B cell (primary cell): ENCODE results near the gene SF1. TPM values are rescaled to one million over a fixed set of nuclear protein-coding genes. Genes with fewer than 3 reads are reported as not detected.

Source experiments
- ATAC-seq: fragments of 200-7000 bp; cut with Tn5 transposase; one replicate; pipeline ENCODE4 v1.10.0; 2021; ENCODE audit warnings: low read depth, mild to moderate bottlenecking, moderate number of reproducible peaks, moderate library complexity
- CTCF ChIA-PET: fragments of 350-600 bp; sonication (Branson Sonifier 250); formaldehyde crosslinking; loops from one replicate; lab custom pipeline; 2021; ENCODE audit warnings: antibody characterized with exemption, inconsistent platforms; lab: Charles Lee
- POLR2A ChIA-PET: fragments of 350-600 bp; sonication (Branson Sonifier 250); formaldehyde crosslinking; loops from one replicate; lab custom pipeline; 2021; ENCODE audit warnings: antibody characterized with exemption; lab: Charles Lee
- DNase-seq: peaks from one replicate; pipeline ENCODE4 v3.0.0; 2013
- H2AFZ ChIP-seq: 2 replicates; pipeline ENCODE4 v1.6.1; 2012; ENCODE audit warnings: mild to moderate bottlenecking, low read depth, low read length; ENCODE audit not compliant: insufficient read depth, poor library complexity, severe bottlenecking
- H3K27ac ChIP-seq, 2 donors: 1 replicate in 1 of 2; 2 replicates in 1 of 2; pipeline ENCODE4 v1.5.1; 2012 to 2013; ENCODE audit warnings: low read length in 2 of 2, mild to moderate bottlenecking in 2 of 2, moderate library complexity in 1 of 2
- H3K27me3 ChIP-seq, 4 experiments: fragments of 200-600 bp in 1 of 4; sonication (generic) in 1 of 4; replicated peaks in 1 of 4; 1 replicate in 2 of 4; 2 replicates in 2 of 4; pipeline versions ENCODE4 v1.6.1 to v1.7.0; 2013 to 2016; ENCODE audit warnings: low read length in 3 of 4, mild to moderate bottlenecking in 2 of 4, mixed read lengths in 1 of 4, moderate library complexity in 1 of 4; ENCODE audit not compliant: insufficient read depth in 4 of 4, control insufficient read depth in 3 of 4; ENCODE audit errors: control extremely low read depth in 1 of 4
- H3K36me3 ChIP-seq, 2 experiments: replicated peaks in 1 of 2; 1 replicate in 1 of 2; 2 replicates in 1 of 2; pipeline versions ENCODE4 v1.6.1 to v1.7.1; 2013; ENCODE audit warnings: low read length in 1 of 2; ENCODE audit not compliant: insufficient read depth in 2 of 2, control insufficient read depth in 1 of 2; ENCODE audit errors: control extremely low read depth in 1 of 2, extremely low read depth in 1 of 2
- H3K4me1 ChIP-seq, 2 donors: fragments of 200-600 bp in 1 of 2; sonication (generic) in 1 of 2; 1 replicate in 1 of 2; 2 replicates in 1 of 2; pipeline versions ENCODE4 v1.5.1 to v1.6.1; 2013 to 2017; ENCODE audit warnings: low read length in 2 of 2; ENCODE audit not compliant: control insufficient read depth in 2 of 2, insufficient read depth in 2 of 2
- H3K4me2 ChIP-seq: replicated peaks from 2 replicates; pipeline ENCODE3; 2012; ENCODE audit warnings: mild to moderate bottlenecking, low read depth, low read length; ENCODE audit not compliant: poor library complexity, severe bottlenecking
- H3K4me3 ChIP-seq, 5 experiments: fragments of 200-600 bp in 1 of 5; sonication (generic) in 1 of 5; 1 replicate in 3 of 5; 2 replicates in 2 of 5; pipeline versions ENCODE4 v1.5.1 to v1.7.0; 2011 to 2016; ENCODE audit warnings: low read length in 4 of 5, mild to moderate bottlenecking in 4 of 5, low read depth in 2 of 5, control low read depth in 1 of 5, moderate library complexity in 1 of 5; ENCODE audit not compliant: insufficient read depth in 1 of 5; ENCODE audit errors: control extremely low read depth in 1 of 5, extremely low read depth in 1 of 5
- H3K79me2 ChIP-seq: fragments of 200-600 bp; sonication (generic); one replicate; pipeline ENCODE4 v1.6.0; 2016; ENCODE audit warnings: low read length; ENCODE audit not compliant: control insufficient read depth, insufficient read depth
- H3K9ac ChIP-seq: fragments of 200-600 bp; sonication (generic); 2 replicates; pipeline ENCODE4 v1.6.1; 2017; ENCODE audit warnings: mild to moderate bottlenecking, low read length, moderate library complexity
- H3K9me3 ChIP-seq, 3 donors: one replicate each; pipeline versions ENCODE4 v1.6.1 to v1.7.1; 2013; ENCODE audit warnings: low read length in 2 of 3; ENCODE audit not compliant: control insufficient read depth in 2 of 3, insufficient read depth in 1 of 3; ENCODE audit errors: control extremely low read depth in 1 of 3
- H4K20me1 ChIP-seq: 2 replicates; pipeline ENCODE4 v1.6.0; 2012; ENCODE audit warnings: mild to moderate bottlenecking, low read length; ENCODE audit not compliant: insufficient read depth, control insufficient read depth, poor library complexity, severe bottlenecking
- H3K27ac Mint-ChIP-seq: one replicate; pipeline ENCODE4 v1.8.0; 2021; ENCODE audit warnings: mixed read lengths
- H3K27me3 Mint-ChIP-seq: one replicate; pipeline ENCODE4 v1.8.0; 2021; ENCODE audit warnings: mixed read lengths
- H3K4me1 Mint-ChIP-seq: one replicate; pipeline ENCODE4 v1.8.0; 2021; ENCODE audit warnings: mixed read lengths
- H3K4me3 Mint-ChIP-seq: one replicate; pipeline ENCODE4 v1.8.0; 2021; ENCODE audit warnings: mixed read lengths
- H3K9me3 Mint-ChIP-seq: one replicate; pipeline ENCODE4 v1.8.0; 2022; ENCODE audit warnings: mixed read lengths; ENCODE audit not compliant: insufficient read depth
- CTCF ChIP-seq: fragments of 200-600 bp; IDR thresholded peaks from one replicate; pipeline ENCODE4 v1.8.0; 2022; ENCODE audit warnings: antibody characterized with exemption, mild to moderate bottlenecking
- EZH2 ChIP-seq: IDR thresholded peaks from 2 replicates; pipeline ENCODE4 v1.6.1; 2012; ENCODE audit warnings: borderline replicate concordance, low read depth, mild to moderate bottlenecking, moderate library complexity, low read length; ENCODE audit not compliant: insufficient read depth, poor library complexity, severe bottlenecking
- WGBS: methylation state at CpG from one replicate; pipeline ENCODE4 v1.1.5; 2013; ENCODE audit warnings: missing lambda C conversion rate; ENCODE audit not compliant: insufficient coverage; 5-methylcytosine and 5-hydroxymethylcytosine counted together
- intact Hi-C: fragments of 100-400 bp; cut with micrococcal nuclease; formaldehyde crosslinking; loops from one replicate; pipeline ENCODE4 v1.10.0; 2022
- polyA plus RNA-seq: library from polyadenylated mRNA; depleted of rRNA; stranded (reverse); fragments of >200 nt; gene quantifications from 2 replicates; pipeline ENCODE4 v1.2.3, GENCODE V29; 2012
- total RNA-seq, 2 donors: library from RNA; stranded (reverse); fragments of 120-200 nt in 1 of 2; gene quantifications; 1 replicate in 1 of 2; 2 replicates in 1 of 2; pipeline versions ENCODE4 v1.2.3 to v1.2.4, GENCODE V29; 2013 to 2022

Gene SF1
- total and polyA plus RNA-seq, 2 donors (not counting 1 experiment from before 2014, with no cell fraction given) = 369 to 931 TPM

GRCh38 chr11:64814712-64815187, 36.4 kb upstream of the SF1 start:
- Histone ChIP-seq H3K4me2 (peak overlapping the region; percentile 14), H2AFZ (peak overlapping the region; percentile 14), H3K4me1 (peaks cover 7 to 22% of the 10 kb centered on the region in 2 donors), H3K27ac (no peak overlapping the region), H3K9me3 (no peaks in the 10 kb centered on the region), H3K79me2 (no peaks in the 10 kb centered on the region), H3K9ac (no peak overlapping the region), H3K27me3 (no peaks in the 10 kb centered on the region), H3K36me3 (no peaks in the 10 kb centered on the region), H3K4me3 (no peak overlapping the region), H4K20me1 (no peaks in the 10 kb centered on the region)
- ChIA-PET CTCF (interaction anchor here (0.7 to 1.2 kb wide), 2 partner anchors 36 to 70 kb away, joined by 3 read pairs; partner anchors contain the start of gene RASGRP2), POLR2A (interaction anchor here (0.8 to 1.4 kb wide), 3 partner anchors 12 to 35 kb away, joined by 3 to 10 read pairs (median 8); partner anchors contain the start of genes CDC42BPG and MAP4K2)
- TF ChIP-seq CTCF (no peak), EZH2 (no peak)
- DNase-seq (peak; percentile 73), ATAC-seq (peak; percentile 39)
- Mint-ChIP-seq H3K4me3 (peak overlapping the region; percentile 34), H3K27me3 (no peaks in the 10 kb centered on the region), H3K4me1 (peaks cover 28% of the 10 kb centered on the region), H3K27ac (peak overlapping the region; percentile 89), H3K9me3 (no peaks in the 10 kb centered on the region)
- WGBS = 6% methylated on average over 6 of the region's 7 CpGs
- intact Hi-C loops = no loop called here

- no peaks in the 10 kb centered on the region for H3K27me3 ChIP-seq
- no peak overlapping the region for H2AFZ ChIP-seq
- H3K79me2 ChIP-seq = peaks cover 7% of the 10 kb centered on the region
- Mint-ChIP-seq H3K27ac (peak overlapping the region; percentile 48), H3K27me3 (no peaks in the 10 kb centered on the region), H3K9me3 (no peaks in the 10 kb centered on the region), H3K4me1 (peaks cover 34% of the 10 kb centered on the region), H3K4me3 (peak overlapping the region; percentile 15)
- no peaks in the 10 kb centered on the region for H3K36me3 ChIP-seq
- DNase-seq (no peak), ATAC-seq (no peak)
- TF ChIP-seq EZH2 (no peak), CTCF (no peak)
- intact Hi-C loops = no loop called here
- ChIA-PET CTCF (interaction anchor here (0.7 kb wide), 1 partner anchor 473 kb away, joined by 3 read pairs; no protein-coding TSS in a partner anchor), POLR2A (interaction anchor here (0.6 to 0.7 kb wide), 3 partner anchors 33 to 941 kb away, joined by 3 to 7 read pairs (median 3); no protein-coding TSS in a partner anchor)
- no peak overlapping the region for H3K9ac ChIP-seq
- H3K4me1 ChIP-seq = peaks cover 15 to 31% of the 10 kb centered on the region in 2 donors
- H3K4me3 ChIP-seq = no peak overlapping the region
- H3K9me3 ChIP-seq = no peaks in the 10 kb centered on the region
- H3K4me2 ChIP-seq = no peak overlapping the region
- H3K27ac ChIP-seq = no peak overlapping the region
- WGBS = 90% methylated on average over 5 of the region's 5 CpGs
- H4K20me1 ChIP-seq = no peaks in the 10 kb centered on the region
These were observed 35.5 kb upstream of the SF1 start for GRCh38 chr11:64813826-64814225.
